ENCODE data around the gene VPS4A.

Gene VPS4A

DNA sequence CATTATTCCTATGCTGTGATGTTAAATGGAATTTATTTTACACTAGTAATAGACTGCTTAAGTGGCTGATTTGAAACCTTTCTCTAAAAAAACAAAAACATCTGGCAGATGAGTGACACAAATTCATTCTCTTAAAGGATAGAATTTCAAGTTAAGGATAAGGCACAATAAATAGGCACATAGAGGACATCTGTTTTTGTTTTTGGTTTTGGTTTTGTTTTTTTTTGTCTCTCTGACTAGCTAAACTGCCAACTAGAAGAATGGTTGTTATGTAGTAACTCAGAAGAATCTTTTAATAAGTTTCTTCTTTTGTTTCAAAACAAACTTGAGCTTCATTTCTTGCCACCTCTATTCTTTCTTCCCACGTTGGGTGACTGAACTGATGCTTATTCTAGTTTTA lies 5.1 kb upstream of the VPS4A start:
- in situ Hi-C loops (cut with MboI; ENCODE audit: low sequenced_read_pairs), result no loop called here

DNA sequence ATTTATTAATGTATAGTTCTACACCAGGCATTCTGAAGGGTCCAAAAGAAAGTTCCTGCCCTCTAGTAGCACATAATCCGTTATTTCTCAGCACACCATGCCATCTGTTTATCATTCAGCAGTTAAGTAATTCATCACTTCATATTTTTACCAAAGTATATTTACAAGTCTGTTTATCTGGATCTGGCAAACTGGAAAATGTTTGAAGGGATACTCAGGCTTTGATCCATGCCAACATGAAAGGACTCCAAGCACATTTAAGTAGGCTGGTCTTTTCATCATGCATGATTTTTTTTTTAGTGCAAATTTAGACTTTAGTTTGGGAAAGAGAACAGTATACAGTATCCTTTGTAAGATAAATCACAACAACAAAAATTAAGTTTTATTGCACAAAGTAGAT lies 4.1 kb upstream of the VPS4A start:
- in situ Hi-C loops (cut with MboI; ENCODE audit: low sequenced_read_pairs), result no loop called here

DNA sequence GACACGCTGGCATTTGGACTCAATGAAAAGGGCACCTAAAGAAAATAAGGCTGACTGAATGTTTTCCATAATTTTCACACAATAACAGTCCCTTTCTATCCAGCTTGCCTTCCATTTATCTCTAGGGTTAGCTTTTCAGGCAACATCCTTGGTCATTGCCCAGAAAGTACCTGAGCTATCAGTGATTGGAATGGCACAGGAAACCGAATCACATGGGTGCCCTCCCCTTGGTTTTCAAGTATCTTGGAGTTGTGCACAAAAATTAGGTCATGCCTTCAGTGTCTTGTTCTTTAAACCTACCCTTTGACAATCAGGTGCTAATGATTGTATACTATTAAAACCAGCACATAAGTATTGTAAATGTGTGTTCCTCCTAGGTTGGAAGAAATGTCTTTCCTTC lies 3.3 kb upstream of the VPS4A start:
- in situ Hi-C loops (cut with MboI; ENCODE audit: low sequenced_read_pairs), result no loop called here

DNA sequence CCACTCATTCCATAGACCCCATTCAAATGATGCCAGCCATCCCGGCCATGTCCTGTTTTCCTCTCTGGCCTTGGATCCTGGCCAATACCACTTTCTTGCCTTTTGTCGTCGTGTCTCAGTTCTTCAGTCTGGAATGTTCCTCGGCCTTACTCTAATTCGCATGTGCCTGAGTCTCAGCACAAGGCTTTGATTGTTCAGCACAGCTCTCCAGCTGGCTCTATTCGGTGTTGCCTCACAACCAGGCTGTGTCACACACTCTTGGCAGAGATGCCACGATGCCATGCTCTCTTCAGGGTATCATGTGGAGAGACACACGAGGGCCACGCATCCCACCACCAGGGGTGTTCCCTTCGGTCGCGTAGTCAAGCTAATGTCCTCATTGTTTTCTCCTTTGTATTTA lies 1.8 kb upstream of the VPS4A start:
- in situ Hi-C loops (cut with MboI; ENCODE audit: low sequenced_read_pairs), result no loop called here

DNA sequence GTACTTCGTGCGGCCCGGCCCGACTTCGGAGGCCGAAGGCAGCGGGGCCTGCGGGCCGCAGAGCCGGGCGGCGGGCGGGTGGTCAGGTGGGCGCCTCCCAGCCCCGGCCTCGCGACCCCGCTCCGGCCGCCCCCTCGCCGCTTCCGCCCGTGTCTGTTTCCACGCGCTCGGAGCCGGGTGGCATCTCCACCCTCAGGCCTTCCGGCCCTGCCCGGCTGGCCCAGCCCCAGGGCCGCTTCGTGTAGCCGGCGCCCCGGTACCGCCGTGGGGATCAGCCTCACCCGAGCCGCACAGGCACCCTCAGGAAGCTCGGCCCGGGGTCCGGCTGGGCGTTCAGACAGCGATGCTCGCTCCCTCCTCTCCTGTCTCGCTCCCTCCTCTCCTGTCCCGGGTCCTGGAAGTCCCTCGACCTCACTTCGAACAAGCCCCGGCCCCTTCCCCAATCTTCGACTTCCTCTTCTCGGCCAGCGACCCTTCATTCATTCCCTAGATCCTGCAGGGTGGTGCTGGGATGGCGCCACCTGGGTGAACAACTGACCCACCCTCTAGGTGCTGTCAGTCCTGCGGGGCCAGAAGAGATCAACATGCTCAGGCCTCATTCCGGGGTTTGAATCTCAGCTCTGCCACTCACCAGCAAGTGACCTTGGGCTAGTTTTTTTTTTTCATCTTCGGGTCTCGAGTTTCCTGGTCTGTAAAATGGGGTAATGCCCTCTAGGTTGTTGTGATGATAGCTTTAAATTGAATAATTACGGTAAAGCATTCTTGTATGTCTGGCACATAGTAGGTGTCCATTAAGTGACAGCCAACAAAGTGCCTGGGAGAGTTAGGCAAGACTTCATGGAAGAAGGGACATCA lies 610 bp downstream of the VPS4A start:
- in situ Hi-C loops (cut with MboI; ENCODE audit: low sequenced_read_pairs), result no loop called here

DNA sequence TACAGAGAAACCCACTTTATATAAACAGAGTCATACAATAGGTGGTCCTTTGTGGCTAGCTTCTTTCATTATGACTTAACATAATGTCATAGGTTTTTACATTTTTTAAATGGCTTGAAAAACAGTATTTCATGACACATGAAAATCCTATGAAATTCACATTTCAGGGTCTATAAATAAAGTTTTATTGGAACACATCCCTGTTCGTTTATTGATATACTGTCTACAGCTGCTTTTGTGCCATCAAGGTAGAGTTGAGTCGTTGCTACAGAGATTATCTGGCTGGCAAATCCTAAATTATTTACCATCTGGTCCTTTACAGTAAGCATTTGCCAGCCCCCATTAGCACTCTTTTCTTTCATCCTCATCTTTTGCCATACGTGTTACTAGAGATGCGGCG lies 2.3 kb downstream of the VPS4A start:
- in situ Hi-C loops (cut with MboI; ENCODE audit: low sequenced_read_pairs), result no loop called here

DNA sequence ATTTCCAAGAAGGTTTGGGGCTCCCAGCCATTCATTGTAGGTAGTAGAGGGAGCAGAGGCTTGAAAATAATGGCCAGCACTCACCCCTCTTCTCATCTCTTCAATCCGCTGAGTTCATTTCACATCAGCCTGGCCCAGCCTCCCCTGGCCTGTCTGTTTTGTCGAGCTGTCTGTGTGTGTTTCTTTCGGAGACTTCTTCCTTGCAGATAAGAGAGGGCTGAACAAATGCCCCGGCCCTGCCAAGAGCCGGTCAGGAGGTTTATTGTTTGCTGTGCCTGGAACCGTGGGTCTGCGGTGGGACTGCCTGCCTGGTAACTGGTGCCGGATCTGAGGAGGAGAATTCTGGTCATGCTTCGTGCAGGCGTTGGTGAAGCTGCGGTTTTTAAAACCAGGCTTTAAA lies 3.4 kb downstream of the VPS4A start:
- in situ Hi-C loops (cut with MboI; ENCODE audit: low sequenced_read_pairs), result no loop called here

DNA sequence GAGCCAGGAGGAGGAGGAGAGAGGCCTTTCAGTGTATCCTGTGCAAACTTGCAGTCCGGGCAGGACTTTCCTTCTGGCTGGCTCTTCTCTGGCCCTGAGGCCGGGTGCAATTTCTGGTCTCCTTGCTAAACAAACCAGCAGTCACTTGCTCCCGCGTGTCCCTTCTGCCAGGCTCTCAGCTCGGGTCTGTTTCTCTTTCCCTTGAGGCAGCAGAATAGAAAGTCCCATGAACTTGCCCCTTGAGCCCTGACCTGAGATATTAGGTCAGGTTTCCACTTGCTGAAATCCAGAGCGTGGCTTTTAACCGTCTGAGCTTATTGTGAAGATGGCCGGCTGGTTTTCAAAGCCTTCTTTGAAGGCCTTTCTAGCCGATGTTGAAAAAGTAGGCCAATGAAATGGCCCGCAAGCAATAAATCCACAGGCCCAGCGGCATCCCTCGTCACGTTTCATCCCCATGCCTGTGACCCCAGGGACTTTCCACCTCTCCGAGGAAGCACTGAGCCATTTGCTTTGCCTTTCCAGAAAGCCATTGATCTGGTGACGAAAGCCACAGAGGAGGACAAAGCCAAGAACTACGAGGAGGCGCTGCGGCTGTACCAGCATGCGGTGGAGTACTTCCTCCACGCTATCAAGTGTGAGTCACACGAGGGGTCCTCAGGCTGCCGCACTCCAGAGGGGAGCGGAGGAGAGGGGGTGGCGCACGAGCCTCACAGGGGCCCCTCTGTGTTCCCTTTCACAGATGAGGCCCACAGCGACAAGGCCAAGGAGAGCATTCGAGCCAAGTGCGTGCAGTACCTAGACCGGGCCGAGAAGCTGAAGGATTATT lies 4.5 kb downstream of the VPS4A start:
- in situ Hi-C loops (cut with MboI; ENCODE audit: low sequenced_read_pairs), result no loop called here

DNA sequence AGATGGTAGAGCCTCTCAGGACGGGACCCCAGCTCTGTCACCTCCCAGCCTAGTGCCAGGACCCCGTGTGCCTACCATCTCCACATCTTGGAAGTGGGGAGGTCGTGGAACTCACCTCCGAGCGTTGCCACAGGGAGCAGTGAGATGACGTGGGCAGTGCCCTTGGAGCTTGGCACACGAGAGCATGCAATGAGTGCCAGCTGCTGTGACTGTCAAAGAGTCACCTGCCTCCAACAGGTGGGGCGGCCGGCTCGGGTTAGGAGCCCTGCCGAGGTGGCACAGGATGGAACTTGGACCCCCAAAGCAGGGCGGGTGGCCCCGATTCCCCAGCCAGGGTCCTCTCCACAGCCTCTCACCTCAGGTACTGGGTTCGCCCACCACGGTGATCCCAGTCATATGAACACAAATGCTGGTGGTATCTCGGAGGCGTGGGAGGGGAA lies 5.5 kb downstream of the VPS4A start:
- in situ Hi-C loops (cut with MboI; ENCODE audit: low sequenced_read_pairs), result no loop called here

DNA sequence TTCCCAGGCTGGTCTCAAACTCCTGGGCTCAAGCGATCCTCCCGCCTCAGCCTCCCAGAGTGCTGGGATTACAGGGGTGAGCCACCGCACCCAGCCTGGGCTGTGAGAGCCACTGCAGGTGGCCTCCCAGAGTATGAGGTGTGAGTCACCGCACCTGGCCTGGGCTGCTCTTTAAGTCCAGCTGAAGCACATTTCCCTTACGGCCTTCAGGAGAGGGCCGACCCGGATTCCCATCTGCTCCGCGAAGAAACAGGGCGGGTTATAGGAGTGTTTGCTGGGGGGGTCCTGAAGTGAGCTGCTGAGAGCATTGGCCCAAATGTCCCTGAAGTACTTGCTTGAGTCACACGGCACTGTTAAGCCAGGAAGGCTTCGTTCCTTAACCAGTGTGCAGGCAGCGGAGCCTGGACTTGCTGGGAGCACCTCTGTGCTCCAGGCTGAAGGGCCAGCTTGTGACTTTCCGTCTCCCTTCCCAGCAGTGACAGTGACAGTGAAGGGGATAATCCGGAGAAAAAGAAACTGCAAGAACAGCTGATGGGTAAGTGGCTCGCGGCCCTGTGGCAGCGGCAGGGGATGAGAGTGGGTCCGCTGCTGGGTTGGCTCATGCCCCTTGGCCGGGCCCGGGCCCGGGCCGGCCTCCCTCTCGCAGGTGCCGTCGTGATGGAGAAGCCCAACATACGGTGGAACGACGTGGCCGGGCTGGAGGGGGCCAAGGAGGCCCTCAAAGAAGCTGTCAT lies 7.2 kb downstream of the VPS4A start:
- in situ Hi-C loops (cut with MboI; ENCODE audit: low sequenced_read_pairs), result no loop called here

DNA sequence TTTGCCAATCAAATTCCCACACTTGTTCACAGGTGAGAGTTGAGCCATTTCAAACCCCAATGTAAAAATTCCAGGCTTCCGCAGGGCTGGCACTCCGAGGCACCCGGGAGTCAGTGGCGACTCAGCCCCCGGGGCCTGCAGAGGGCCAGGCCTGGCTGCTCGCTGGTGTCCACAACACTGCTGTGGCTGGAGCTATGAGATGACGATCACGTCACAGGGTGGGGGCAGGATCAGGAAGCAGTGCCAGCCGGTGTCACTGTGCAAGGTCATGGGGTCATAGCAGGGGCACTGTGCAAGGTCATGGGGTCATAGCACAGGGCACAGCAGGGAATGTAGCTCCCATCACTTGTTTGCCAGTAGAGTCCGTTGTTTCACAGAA lies 7.8 kb downstream of the VPS4A start:
- in situ Hi-C loops (cut with MboI; ENCODE audit: low sequenced_read_pairs), result no loop called here

DNA sequence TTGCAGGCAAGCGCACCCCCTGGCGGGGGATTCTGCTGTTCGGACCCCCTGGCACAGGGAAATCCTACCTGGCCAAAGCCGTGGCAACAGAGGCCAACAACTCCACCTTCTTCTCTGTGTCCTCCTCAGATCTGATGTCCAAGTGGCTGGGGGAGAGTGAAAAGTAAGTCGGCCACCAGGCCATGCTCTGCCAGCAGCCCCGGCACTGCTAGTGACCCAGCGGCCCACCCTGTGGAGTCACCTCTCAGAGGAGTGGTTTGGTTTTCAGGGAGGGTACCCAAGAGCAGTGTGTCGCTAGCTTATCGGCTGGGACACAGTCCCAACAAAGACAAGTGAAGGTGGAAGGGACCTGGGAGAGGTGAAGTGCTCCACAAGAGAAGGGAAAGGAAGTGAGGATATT lies 8.2 kb downstream of the VPS4A start:
- in situ Hi-C loops (cut with MboI; ENCODE audit: low sequenced_read_pairs), result no loop called here

DNA sequence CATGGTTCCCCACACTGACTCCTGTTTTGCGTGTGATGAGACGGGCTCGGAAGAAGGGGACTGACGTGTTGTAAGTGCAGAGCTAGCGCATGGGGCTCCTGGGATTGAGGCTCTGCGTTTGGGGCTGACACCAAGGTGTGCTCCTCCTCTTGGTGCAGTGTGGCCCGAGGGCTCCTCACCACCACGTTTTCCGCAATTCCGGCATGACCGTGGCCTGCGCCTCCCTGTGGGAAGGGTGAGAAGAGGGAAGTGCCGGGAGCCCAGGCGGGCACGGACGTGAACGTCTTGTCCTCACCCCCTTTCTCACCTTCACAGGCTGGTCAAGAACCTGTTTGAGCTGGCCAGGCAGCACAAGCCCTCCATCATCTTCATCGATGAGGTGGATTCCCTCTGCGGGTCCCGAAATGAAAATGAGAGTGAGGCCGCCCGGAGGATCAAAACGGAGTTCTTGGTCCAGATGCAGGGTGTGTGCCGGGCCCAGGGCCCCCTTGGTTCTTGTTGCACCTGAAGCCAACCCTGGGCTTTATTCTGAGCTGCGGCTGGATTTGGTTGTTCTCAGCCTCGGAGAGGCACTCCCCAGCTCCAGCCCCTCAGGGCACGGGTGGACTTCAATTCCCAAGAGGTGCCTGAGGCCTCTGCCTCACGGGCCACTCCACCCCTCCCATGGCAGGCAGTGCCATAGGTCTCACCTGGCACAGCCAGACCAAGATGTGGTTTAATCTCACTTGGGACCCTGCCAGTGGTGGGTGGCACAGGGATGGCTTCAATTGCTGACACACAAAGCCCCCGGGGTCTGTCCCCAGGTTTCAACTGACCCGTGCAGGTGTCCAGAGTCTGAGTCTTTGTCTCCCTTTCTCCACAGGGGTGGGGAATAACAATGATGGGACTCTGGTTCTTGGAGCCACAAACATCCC lies 8.9 kb downstream of the VPS4A start:
- in situ Hi-C loops (cut with MboI; ENCODE audit: low sequenced_read_pairs), result no loop called here

DNA sequence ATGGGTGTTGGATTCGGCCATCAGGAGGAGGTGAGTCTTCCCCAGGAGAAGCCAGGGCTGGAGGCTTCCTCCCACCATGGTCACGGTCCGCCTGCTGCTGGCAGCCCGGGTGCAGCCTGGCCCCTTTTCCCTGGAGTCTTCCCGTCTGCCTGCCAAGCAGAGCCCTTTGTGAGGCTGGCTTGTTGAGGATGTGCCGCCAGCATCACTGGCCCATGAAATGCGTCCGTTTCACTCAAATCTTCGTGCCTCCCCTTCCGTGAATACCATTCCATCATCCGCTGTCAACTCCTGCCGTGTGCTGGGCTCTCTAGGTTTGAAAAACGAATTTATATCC lies 9.6 kb downstream of the VPS4A start:
- in situ Hi-C loops (cut with MboI; ENCODE audit: low sequenced_read_pairs), result no loop called here

DNA sequence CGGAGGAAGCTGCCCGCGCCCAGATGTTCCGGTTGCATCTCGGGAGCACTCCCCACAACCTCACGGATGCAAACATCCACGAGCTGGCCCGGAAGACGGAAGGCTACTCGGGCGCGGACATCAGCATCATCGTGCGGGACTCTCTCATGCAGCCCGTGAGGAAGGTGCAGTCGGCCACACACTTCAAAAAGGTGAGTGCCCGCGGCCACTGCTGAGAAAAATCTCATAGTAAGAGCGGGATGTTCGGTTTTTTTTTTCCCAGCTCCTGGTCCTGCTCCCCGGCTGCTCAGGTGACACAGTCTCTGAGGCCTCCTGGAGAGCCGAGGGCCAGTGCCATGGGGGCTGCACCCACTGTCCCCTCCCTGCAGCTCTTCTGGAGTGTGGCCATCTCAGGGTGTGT lies 9.9 kb downstream of the VPS4A start:
- in situ Hi-C loops (cut with MboI; ENCODE audit: low sequenced_read_pairs), result no loop called here

DNA sequence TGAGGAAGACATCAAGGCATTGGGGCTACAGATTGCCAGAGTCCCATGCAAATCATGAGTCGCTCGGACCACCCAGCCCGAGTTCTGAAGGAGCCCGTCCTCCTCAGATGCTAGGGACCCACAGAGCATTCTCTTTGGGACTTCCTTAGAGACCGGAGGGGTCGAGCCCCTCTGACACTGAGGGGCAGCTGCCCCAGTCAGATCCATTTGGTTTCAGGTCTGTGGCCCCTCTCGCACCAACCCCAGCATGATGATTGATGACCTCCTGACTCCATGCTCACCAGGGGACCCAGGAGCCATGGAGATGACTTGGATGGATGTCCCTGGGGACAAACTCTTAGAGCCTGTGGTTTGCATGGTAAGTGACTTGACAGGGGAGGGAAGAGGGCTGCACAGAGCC lies 11.2 kb downstream of the VPS4A start:
- in situ Hi-C loops (cut with MboI; ENCODE audit: low sequenced_read_pairs), result no loop called here

DNA sequence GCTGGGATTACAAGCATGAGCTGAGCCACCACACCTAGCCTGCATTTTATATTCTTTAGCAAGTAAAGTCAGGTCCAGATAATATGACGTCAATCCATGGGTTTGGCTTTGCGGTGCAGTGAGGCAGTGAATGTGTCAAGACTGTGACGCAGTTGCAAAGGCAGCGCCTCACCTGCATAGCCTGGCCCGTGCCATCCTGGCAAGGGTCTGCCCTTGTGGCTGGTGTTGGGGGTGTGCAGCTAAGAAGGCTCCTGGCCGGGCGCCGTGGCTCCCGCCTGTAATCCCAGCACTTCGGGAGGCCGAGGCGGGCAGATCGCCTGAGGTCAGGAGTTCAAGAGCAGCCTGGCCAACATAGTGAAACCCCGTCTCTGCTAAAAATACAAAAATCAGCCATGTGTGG lies 12.3 kb downstream of the VPS4A start:
- in situ Hi-C loops (cut with MboI; ENCODE audit: low sequenced_read_pairs), result no loop called here

DNA sequence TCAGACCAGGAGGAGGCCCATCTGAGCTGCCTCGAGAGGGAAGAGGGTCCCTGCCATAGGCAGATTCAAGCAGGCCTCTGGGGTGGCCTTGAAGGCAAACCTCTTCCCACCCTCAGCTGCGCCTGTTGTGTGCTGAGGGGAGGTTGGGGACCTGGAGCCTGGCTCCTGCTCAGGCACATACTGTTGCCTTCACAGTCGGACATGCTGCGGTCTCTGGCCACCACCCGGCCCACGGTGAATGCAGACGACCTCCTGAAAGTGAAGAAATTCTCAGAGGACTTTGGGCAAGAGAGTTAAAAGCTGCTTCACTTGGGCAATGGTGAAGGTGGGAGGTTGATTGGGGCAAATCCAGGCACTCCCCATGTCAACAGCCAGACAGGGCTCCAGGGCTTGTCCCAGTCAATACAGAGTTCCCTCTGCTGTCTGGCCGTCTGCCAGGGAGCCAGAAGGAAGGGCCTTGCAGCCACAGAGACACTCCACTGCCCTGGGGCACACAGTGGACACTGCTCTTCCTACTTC lies 12.9 kb downstream of the VPS4A start:
- in situ Hi-C loops (cut with MboI; ENCODE audit: low sequenced_read_pairs), result no loop called here

DNA sequence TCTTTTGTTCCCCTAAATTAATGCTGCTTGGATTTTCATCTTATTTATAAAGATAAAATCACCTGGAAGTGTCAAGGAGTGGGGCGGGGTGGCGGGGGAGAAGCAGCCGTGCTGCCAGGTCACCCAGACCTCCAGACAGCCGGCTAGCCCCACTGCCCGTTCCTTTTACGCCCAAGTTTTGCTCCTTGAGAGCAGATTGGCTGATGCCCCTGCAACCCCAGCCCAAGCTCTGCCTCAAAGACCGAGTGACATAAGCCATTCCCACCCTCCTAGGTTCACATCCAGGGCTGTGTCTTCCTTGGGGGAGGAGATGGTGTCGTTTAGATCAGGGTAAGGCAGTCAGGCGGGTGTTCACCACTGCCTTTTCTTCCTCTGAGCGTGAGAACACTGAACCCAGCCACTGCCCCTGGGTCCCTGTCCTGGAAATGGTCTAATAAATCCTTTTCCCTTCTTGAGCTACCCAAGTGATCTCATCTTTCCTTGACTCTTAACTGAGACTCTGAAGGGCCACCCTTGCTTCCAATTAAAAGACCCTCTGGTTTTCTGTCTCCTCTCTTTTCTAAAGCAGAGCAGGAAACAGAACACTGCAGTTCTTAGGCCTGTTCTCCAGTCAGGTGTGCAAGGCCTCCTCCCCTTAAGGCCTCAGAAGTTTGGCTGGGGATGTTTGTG lies 13.6 kb downstream of the VPS4A start:
- in situ Hi-C loops (cut with MboI; ENCODE audit: low sequenced_read_pairs), result no loop called here

DNA sequence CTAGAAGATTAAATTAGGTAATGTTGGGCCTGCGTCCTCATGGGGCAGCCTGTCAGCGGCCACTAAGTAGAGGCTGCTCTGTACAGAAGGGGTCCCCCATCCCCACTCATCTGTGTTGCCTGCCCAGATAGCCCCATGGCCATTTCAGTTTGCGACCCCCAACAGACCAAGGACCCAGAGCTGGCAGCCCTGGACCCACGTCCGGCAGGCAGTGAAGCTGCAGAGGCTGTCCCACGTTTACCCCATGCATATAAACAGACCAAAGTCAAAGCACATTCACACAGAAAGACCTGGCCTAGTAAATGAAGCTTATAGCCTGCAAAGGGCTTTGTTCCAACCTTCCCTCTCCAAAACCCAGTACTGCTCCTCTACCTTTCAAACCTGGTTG lies 14.6 kb downstream of the VPS4A start:
- in situ Hi-C loops (cut with MboI; ENCODE audit: low sequenced_read_pairs), result no loop called here
